ENCODE data around the gene ZNRF2. TPM values are rescaled to one million over a fixed set of nuclear protein-coding genes. Genes with fewer than 3 reads are reported as not detected.
A peak's percentile ranks its signal among the peaks of the same experiment; 100 is the strongest.

The ZNRF2 gene
- total RNA-seq, 2 experiments from 2014 or later, result 20.4 to 23.6 TPM

GRCh38 chr7:30351286-30351685 lies 66.9 kb downstream of the ZNRF2 start:
- Histone ChIP-seq H3K4me3 (ENCODE audit: low read length) (no peak overlapping the region), H3K4me1 (ENCODE audit: insufficient read depth, low read length) (peaks cover 12% of the 10 kb centered on the region), H3K27ac (ENCODE audit: low read depth in 1 of 2, low read length in 2 of 2) (no peak overlapping the region), H3K9me3 (ENCODE audit: control insufficient read depth in 1 of 2, insufficient read depth in 1 of 2, low read length in 2 of 2) (no peaks in the 10 kb centered on the region), H3K27me3 (ENCODE audit: control insufficient read depth in 1 of 2, insufficient read depth in 2 of 2, low read length in 2 of 2) (no peaks in the 10 kb centered on the region), H3K36me3 (ENCODE audit: insufficient read depth, low read length) (peaks cover 3% of the 10 kb centered on the region)
- POLR2A ChIA-PET, result interaction anchor here (1.5 to 6.6 kb wide), 3 partner anchors 13 to 66 kb away, joined by 3 to 62 read pairs (median 7); partner anchors contain the start of gene ZNRF2
- intact Hi-C loops (cut with DNase I, micrococcal nuclease), result loop anchor here (5.0 to 10.0 kb wide), 5 partner anchors 151 to 216 kb away; partner anchors contain the start of genes GGCT (in 1 of the 2) and MTURN (in 1 of the 2)
- Mint-ChIP-seq H3K27me3 (no peaks in the 10 kb centered on the region), H3K36me3 (ENCODE audit: low read depth) (peaks cover 11% of the 10 kb centered on the region), H3K27ac (no peak overlapping the region), H3K9me3 (no peaks in the 10 kb centered on the region), H3K4me3 (no peak overlapping the region), H3K4me1 (ENCODE audit: low read depth) (peaks cover 40% of the 10 kb centered on the region)
- TF ChIP-seq CTCF (IDR thresholded peaks at IDR 0.05), result no peak
- no peak for ATAC-seq (ENCODE audit: poor library complexity)
- no peak for DNase-seq
- CTCF ChIA-PET, result interaction anchor here (2.3 to 2.4 kb wide), 2 partner anchors 29 to 75 kb away, joined by 7 to 10 read pairs; no protein-coding TSS in a partner anchor

GRCh38 chr7:30351724-30352123 lies 67.3 kb downstream of the ZNRF2 start:
- no peak for DNase-seq
- no peak for TF ChIP-seq CTCF (IDR thresholded peaks at IDR 0.05)
- no peak overlapping the region for H3K4me3 Mint-ChIP-seq
- Histone ChIP-seq H3K36me3 (ENCODE audit: insufficient read depth, low read length) (peaks cover 3% of the 10 kb centered on the region), H3K27me3 (ENCODE audit: control insufficient read depth in 1 of 2, insufficient read depth in 2 of 2, low read length in 2 of 2) (no peaks in the 10 kb centered on the region), H3K4me3 (ENCODE audit: low read length) (no peak overlapping the region), H3K4me1 (ENCODE audit: insufficient read depth, low read length) (peaks cover 12% of the 10 kb centered on the region), H3K9me3 (ENCODE audit: control insufficient read depth in 1 of 2, insufficient read depth in 1 of 2, low read length in 2 of 2) (no peaks in the 10 kb centered on the region), H3K27ac (ENCODE audit: low read depth in 1 of 2, low read length in 2 of 2) (no peak overlapping the region)
- peaks cover 12% of the 10 kb centered on the region for H3K36me3 Mint-ChIP-seq (ENCODE audit: low read depth)
- H3K4me1 Mint-ChIP-seq (ENCODE audit: low read depth), result peaks cover 37% of the 10 kb centered on the region
- H3K27ac Mint-ChIP-seq, result peak overlapping the region; percentile 34
- H3K9me3 Mint-ChIP-seq, result no peaks in the 10 kb centered on the region
- ATAC-seq (ENCODE audit: poor library complexity), result no peak
- ChIA-PET CTCF (interaction anchor here (0.7 to 2.4 kb wide), 5 partner anchors 29 to 126 kb away, joined by 3 to 10 read pairs (median 7); partner anchors contain the start of gene ZNRF2), POLR2A (interaction anchor here (1.5 to 6.6 kb wide), 3 partner anchors 13 to 67 kb away, joined by 3 to 62 read pairs (median 7); partner anchors contain the start of gene ZNRF2)
- no peaks in the 10 kb centered on the region for H3K27me3 Mint-ChIP-seq
- intact Hi-C loops (cut with DNase I, micrococcal nuclease), result loop anchor here (1.0 to 10.0 kb wide), 8 partner anchors 67 to 217 kb away; partner anchors contain the start of genes ZNRF2 (in 2 of the 2), GGCT (in 1 of the 2) and MTURN (in 1 of the 2)

GRCh38 chr7:30352169-30352568 lies 67.8 kb downstream of the ZNRF2 start:
- Mint-ChIP-seq H3K4me1 (ENCODE audit: low read depth) (peaks cover 33% of the 10 kb centered on the region), H3K4me3 (no peak overlapping the region), H3K36me3 (ENCODE audit: low read depth) (peaks cover 16% of the 10 kb centered on the region), H3K9me3 (no peaks in the 10 kb centered on the region), H3K27me3 (no peaks in the 10 kb centered on the region), H3K27ac (peak overlapping the region; percentile 34)
- CTCF ChIA-PET, result interaction anchor here (0.7 to 2.4 kb wide), 6 partner anchors 9 to 125 kb away, joined by 3 to 10 read pairs (median 6); partner anchors contain the start of gene ZNRF2
- intact Hi-C loops (cut with DNase I, micrococcal nuclease), result loop anchor here (1.0 to 10.0 kb wide), 8 partner anchors 67 to 217 kb away; partner anchors contain the start of genes ZNRF2 (in 2 of the 2), GGCT (in 1 of the 2) and MTURN (in 1 of the 2)
- TF ChIP-seq CTCF (IDR thresholded peaks at IDR 0.05), result peak; percentile 63
- Histone ChIP-seq H3K4me3 (ENCODE audit: low read length) (no peak overlapping the region), H3K27me3 (ENCODE audit: control insufficient read depth in 1 of 2, insufficient read depth in 2 of 2, low read length in 2 of 2) (no peaks in the 10 kb centered on the region), H3K9me3 (ENCODE audit: control insufficient read depth in 1 of 2, insufficient read depth in 1 of 2, low read length in 2 of 2) (no peaks in the 10 kb centered on the region), H3K36me3 (ENCODE audit: insufficient read depth, low read length) (peaks cover 3% of the 10 kb centered on the region), H3K27ac (ENCODE audit: low read depth in 1 of 2, low read length in 2 of 2) (no peak overlapping the region), H3K4me1 (ENCODE audit: insufficient read depth, low read length) (peaks cover 11% of the 10 kb centered on the region)
- POLR2A ChIA-PET, result interaction anchor here (0.9 to 6.6 kb wide), 5 partner anchors 13 to 76 kb away, joined by 3 to 62 read pairs (median 5); partner anchors contain the start of gene ZNRF2
- ATAC-seq (ENCODE audit: poor library complexity) (no peak), DNase-seq (peak in 3 of 14 experiments; percentile 55 to 56 (median 55))

All from CD4-positive, alpha-beta T cell (primary cell).